Stomach (tissue), 8 donors: Measurements from ENCODE around the gene SAA1. TPM values are rescaled to one million over a fixed set of nuclear protein-coding genes. Genes with fewer than 3 reads are reported as not detected.

Experiments
- polyA plus RNA-seq, 3 donors: library from polyadenylated mRNA; stranded (reverse); fragments of 200-250 nt; gene quantifications; one replicate each; pipeline ENCODE4 v1.2.3, GENCODE V29; 2013
- small RNA-seq, 4 donors: library from RNA; depleted of rRNA; stranded (forward); fragments of <200 nt; gene quantifications; one replicate each; pipeline ENCODE3, GENCODE V24; 2016
- total RNA-seq, 5 donors: library from RNA; depleted of rRNA; stranded (reverse); fragments of >200 nt; gene quantifications; one replicate each; pipeline versions ENCODE4 v1.1.0 to v1.2.3, GENCODE V29; 2014 to 2016
- donor health status: healthy with polysubstance abuse.
- donor health status: Bipolar disorder and iron deficiency.
- donor health status: healthy.

The SAA1 gene
- total and polyA plus RNA-seq, 8 donors: 2.7 to 289 (median 27.5) TPM; not detected in 3

Small RNA genes lying within 50 kb of the gene (small RNA-seq; reads per million reads assigned to genes)
- gene RNA5SP333 (0 reads per million in 4 donors), gene RNA5SP334 (0 reads per million in 4 donors)

Other genes starting within 250 kb of the SAA1 start
- gene TPH1, start 220.0 kb upstream of the SAA1 start, total RNA-seq: 10 to 100 TPM in 2 of 5 donors, 1 to 10 TPM in 2, not detected in 1; 2.3 to 23.1 (median 11.2) TPM
- gene TPH1, start 220.0 kb upstream of the SAA1 start, polyA plus RNA-seq: 1 to 10 TPM in 2 of 3 donors, under 1 TPM in 1; 0.75 to 3.1 (median 1.5) TPM
- gene SAAL1, start 160.2 kb upstream of the SAA1 start, total RNA-seq: 10 to 100 TPM in 2 of 5 donors, 1 to 10 TPM in 3; 2.0 to 20.2 (median 5.8) TPM
- gene SAAL1, start 160.2 kb upstream of the SAA1 start, polyA plus RNA-seq: 10 to 100 TPM; 10.1 to 11.9 (median 11.5) TPM
- not detected for gene MRGPRX3, start 133.7 kb upstream of the SAA1 start, total RNA-seq
- 1 to 10 TPM in 1 of 3 donors, not detected in 2; 1.2 TPM for gene MRGPRX3, start 133.7 kb upstream of the SAA1 start, polyA plus RNA-seq
- gene MRGPRX4, start 93.4 kb upstream of the SAA1 start, total RNA-seq: not detected
- not detected for gene MRGPRX4, start 93.4 kb upstream of the SAA1 start, polyA plus RNA-seq
- not detected for gene SAA4, start 29.5 kb upstream of the SAA1 start, total RNA-seq
- 1 to 10 TPM in 1 of 3 donors, not detected in 2; 1.6 TPM for gene SAA4, start 29.5 kb upstream of the SAA1 start, polyA plus RNA-seq
- 10 to 100 TPM in 1 of 5 donors, 1 to 10 TPM in 2, not detected in 2; 2.7 to 60.7 (median 5.2) TPM for gene SAA2, start 17.6 kb upstream of the SAA1 start, total RNA-seq
- gene SAA2, start 17.6 kb upstream of the SAA1 start, polyA plus RNA-seq: 10 to 100 TPM in 2 of 3 donors, 1 to 10 TPM in 1; 6.3 to 98.2 (median 42.1) TPM
- gene HPS5, start 55.9 kb downstream of the SAA1 start, total RNA-seq: 10 to 100 TPM in 3 of 5 donors, 1 to 10 TPM in 2; 5.2 to 61.3 (median 44.2) TPM
- gene HPS5, start 55.9 kb downstream of the SAA1 start, polyA plus RNA-seq: 1 to 10 TPM; 5.5 to 7.2 (median 6.3) TPM
- gene GTF2H1, start 56.3 kb downstream of the SAA1 start, total RNA-seq: 10 to 100 TPM in 4 of 5 donors, 1 to 10 TPM in 1; 7.8 to 76.4 (median 54.3) TPM
- 10 to 100 TPM; 16.1 to 25.1 (median 23.5) TPM for gene GTF2H1, start 56.3 kb downstream of the SAA1 start, polyA plus RNA-seq
- gene LDHA, start 128.3 kb downstream of the SAA1 start, total RNA-seq: 100 to 1,000 TPM; 106 to 367 (median 236) TPM
- gene LDHA, start 128.3 kb downstream of the SAA1 start, polyA plus RNA-seq: 100 to 1,000 TPM; 263 to 350 (median 334) TPM
- gene LDHC, start 146.1 kb downstream of the SAA1 start, total RNA-seq: under 1 TPM in 1 of 5 donors, not detected in 4; 0.73 TPM
- gene LDHC, start 146.1 kb downstream of the SAA1 start, polyA plus RNA-seq: under 1 TPM in 1 of 3 donors, not detected in 2; 0.81 TPM
- not detected for gene LDHAL6A, start 189.6 kb downstream of the SAA1 start, total RNA-seq
- gene LDHAL6A, start 189.6 kb downstream of the SAA1 start, polyA plus RNA-seq: not detected